Esophagus squamous epithelium (tissue), 4 donors: ENCODE data around the gene TSPAN18.

Experiments used
- POLR2A ChIP-seq, 4 donors: fragments of 450-650 bp; IDR thresholded peaks; one replicate each; pipeline ENCODE4 v1.6.1; 2017; ENCODE audit warnings: antibody characterized with exemption in 4 of 4, mild to moderate bottlenecking in 4 of 4, moderate library complexity in 3 of 4
- TF ChIP-seq, protein P1 (sequence below), 6 experiments: fragments of 450-650 bp in 4 of 6; fragments of 200-600 bp in 2 of 6; sonication (generic) in 2 of 6; IDR thresholded peaks; one replicate each; pipeline ENCODE4 v1.5.1; 2016 to 2019; ENCODE audit warnings: antibody characterized with exemption in 6 of 6, mild to moderate bottlenecking in 4 of 6, moderate library complexity in 4 of 6

DNA sequence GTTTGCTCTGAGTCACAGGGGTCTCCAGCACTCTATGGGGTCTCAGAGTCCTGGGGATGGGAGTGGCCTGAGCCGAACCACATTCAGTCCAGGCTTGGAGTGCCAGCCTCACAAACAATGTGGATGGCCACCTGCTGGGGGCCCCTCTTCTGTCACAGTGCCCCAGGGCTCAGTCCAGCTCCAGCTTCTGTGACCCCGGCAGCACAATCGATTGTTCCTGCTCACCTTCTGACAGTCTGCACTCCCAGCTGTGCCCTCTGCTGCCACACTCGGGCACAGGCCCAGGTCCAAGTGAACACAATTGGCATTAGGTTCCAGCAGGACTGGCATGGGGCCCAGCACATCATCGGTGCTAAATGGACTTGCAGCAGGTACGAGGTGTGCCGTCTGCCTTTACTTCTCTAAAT lies 139.1 kb downstream of the TSPAN18 start:
- TF ChIP-seq, protein P1, sequence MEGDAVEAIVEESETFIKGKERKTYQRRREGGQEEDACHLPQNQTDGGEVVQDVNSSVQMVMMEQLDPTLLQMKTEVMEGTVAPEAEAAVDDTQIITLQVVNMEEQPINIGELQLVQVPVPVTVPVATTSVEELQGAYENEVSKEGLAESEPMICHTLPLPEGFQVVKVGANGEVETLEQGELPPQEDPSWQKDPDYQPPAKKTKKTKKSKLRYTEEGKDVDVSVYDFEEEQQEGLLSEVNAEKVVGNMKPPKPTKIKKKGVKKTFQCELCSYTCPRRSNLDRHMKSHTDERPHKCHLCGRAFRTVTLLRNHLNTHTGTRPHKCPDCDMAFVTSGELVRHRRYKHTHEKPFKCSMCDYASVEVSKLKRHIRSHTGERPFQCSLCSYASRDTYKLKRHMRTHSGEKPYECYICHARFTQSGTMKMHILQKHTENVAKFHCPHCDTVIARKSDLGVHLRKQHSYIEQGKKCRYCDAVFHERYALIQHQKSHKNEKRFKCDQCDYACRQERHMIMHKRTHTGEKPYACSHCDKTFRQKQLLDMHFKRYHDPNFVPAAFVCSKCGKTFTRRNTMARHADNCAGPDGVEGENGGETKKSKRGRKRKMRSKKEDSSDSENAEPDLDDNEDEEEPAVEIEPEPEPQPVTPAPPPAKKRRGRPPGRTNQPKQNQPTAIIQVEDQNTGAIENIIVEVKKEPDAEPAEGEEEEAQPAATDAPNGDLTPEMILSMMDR (IDR thresholded peaks at IDR 0.05): no peak
- no peak for TF ChIP-seq POLR2A (IDR thresholded peaks at IDR 0.05)
